PC-3 (cell line): ENCODE measurements around the gene PIEZO2. TPM values are rescaled to one million over a fixed set of nuclear protein-coding genes. Genes with fewer than 3 reads are reported as not detected.
"Not testable (repeated sequence)": the region's sequence is repeated elsewhere in the genome, so short reads cannot be mapped to it uniquely, and the experiment has no call there.

Experiments used
- ATAC-seq: fragments of 200-7000 bp; cut with Tn5 transposase; 2 replicates; pipeline ENCODE4 v1.9.1; 2020; ENCODE audit warnings: mild to moderate bottlenecking, moderate library complexity
- BruUV-seq: library from RNA; stranded (reverse); fragments of 400-500 nt; replicated peaks from 2 replicates; lab custom pipeline; 2021; lab: Mats Ljungman, UMichigan
- CTCF ChIA-PET: fragments of 300-600 bp; sonication (Branson Sonifier 250); formaldehyde crosslinking; loops from one replicate; lab custom pipeline; 2022; ENCODE audit warnings: antibody characterized with exemption; lab: Charles Lee
- POLR2A ChIA-PET: fragments of 300-600 bp; sonication (Branson Sonifier 250); formaldehyde crosslinking; loops from one replicate; lab custom pipeline; 2022; ENCODE audit warnings: antibody characterized with exemption; ENCODE audit not compliant: unreplicated experiment; lab: Charles Lee
- DNase-seq: peaks from one replicate; pipeline ENCODE4 v3.0.0-alpha.2; 2015
- H2AFZ ChIP-seq: fragments of 300-600 bp; sonication (generic); 2 replicates; pipeline ENCODE4 v1.6.0; 2016; ENCODE audit warnings: antibody characterized with exemption, low read length
- H3F3A ChIP-seq: fragments of 300-600 bp; sonication (generic); one replicate; pipeline ENCODE4 v1.6.0; 2017; ENCODE audit warnings: antibody characterized with exemption, low read length, control low read depth, mild to moderate bottlenecking; ENCODE audit not compliant: unreplicated experiment
- H3K27ac ChIP-seq: fragments of 300-600 bp; sonication (generic); 2 replicates; pipeline ENCODE4 v1.5.1; 2016; ENCODE audit warnings: mild to moderate bottlenecking, low read length
- H3K27me3 ChIP-seq: fragments of 300-600 bp; sonication (generic); 2 replicates; pipeline ENCODE4 v1.6.1; 2016; ENCODE audit warnings: low read length, mixed read lengths
- H3K36me3 ChIP-seq: fragments of 300-600 bp; sonication (generic); 2 replicates; pipeline ENCODE4 v1.6.1; 2016; ENCODE audit warnings: low read depth, mixed run types, low read length, mixed read lengths
- H3K4me1 ChIP-seq: fragments of 300-600 bp; sonication (generic); 2 replicates; pipeline ENCODE4 v1.5.1; 2016; ENCODE audit warnings: low read length; ENCODE audit not compliant: insufficient read depth
- H3K4me2 ChIP-seq: fragments of 300-600 bp; sonication (generic); 2 replicates; pipeline ENCODE4 v1.6.0; 2016; ENCODE audit warnings: low read length
- H3K4me3 ChIP-seq: fragments of 300-600 bp; sonication (generic); 2 replicates; pipeline ENCODE4 v1.5.1; 2016; ENCODE audit warnings: mild to moderate bottlenecking, low read length, mixed read lengths
- H3K79me2 ChIP-seq: fragments of 300-600 bp; sonication (generic); 2 replicates; pipeline ENCODE4 v1.6.1; 2017; ENCODE audit warnings: low read length, mixed read lengths
- H3K9ac ChIP-seq: fragments of 300-600 bp; sonication (generic); 2 replicates; pipeline ENCODE4 v1.6.0; 2016; ENCODE audit warnings: mild to moderate bottlenecking, low read length
- H3K9me2 ChIP-seq: fragments of 300-600 bp; sonication (generic); replicated peaks from 2 replicates; pipeline ENCODE4 v1.6.1; 2016; ENCODE audit warnings: mixed run types, low read length, mixed read lengths
- H3K9me3 ChIP-seq: fragments of 300-600 bp; sonication (generic); 2 replicates; pipeline ENCODE4 v1.6.1; 2016; ENCODE audit warnings: low read length, mixed read lengths
- H4K20me1 ChIP-seq: fragments of 300-600 bp; sonication (generic); 2 replicates; pipeline ENCODE4 v1.6.1; 2016; ENCODE audit warnings: low read length, mixed read lengths
- CTCF ChIP-seq: fragments of 300-600 bp; sonication (generic); conservative IDR thresholded peaks from 2 replicates; pipeline ENCODE4 v1.5.1; 2017; ENCODE audit warnings: antibody characterized with exemption, low read depth, mild to moderate bottlenecking, low read length
- EZH2 ChIP-seq: fragments of 300-600 bp; sonication (generic); IDR thresholded peaks from one replicate; pipeline ENCODE4 v1.6.1; 2017; ENCODE audit warnings: antibody characterized with exemption, mild to moderate bottlenecking, low read length; ENCODE audit not compliant: unreplicated experiment
- EZH2phosphoT487 ChIP-seq: fragments of 300-600 bp; sonication (generic); IDR thresholded peaks from 2 replicates; pipeline ENCODE4 v1.6.1; 2018; ENCODE audit warnings: mild to moderate bottlenecking, antibody characterized with exemption, low read length, borderline replicate concordance
- intact Hi-C: fragments of 100-400 bp; cut with micrococcal nuclease; formaldehyde crosslinking; loops from 2 replicates; pipeline ENCODE4 v1.9.0; 2023
- total RNA-seq: library from RNA; depleted of rRNA; stranded (reverse); fragments of >200 nt; gene quantifications from 2 replicates; pipeline ENCODE4 v1.2.3, GENCODE V29; 2014

Gene PIEZO2
- total RNA-seq, 1 experiment from 2014 or later, result not detected

DNA sequence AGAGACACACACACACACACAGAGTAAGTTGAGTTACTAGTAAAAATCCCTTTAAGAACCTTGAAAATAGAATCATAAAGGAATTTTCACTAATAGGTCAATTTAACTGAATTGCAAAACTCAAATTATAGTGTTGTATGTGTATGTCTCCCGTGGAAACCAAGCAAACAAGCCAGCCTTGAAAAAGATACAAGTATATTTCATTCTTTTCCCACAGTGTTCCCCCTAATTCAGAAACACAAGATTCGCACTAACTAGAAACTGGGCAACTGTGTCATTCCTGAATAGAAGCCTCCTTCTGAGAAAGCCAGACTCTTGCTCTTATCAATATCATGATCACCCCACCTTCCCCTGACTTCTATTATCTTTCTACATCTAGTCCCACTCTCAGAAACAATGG, 229.5 kb downstream of the PIEZO2 start:
- ChIA-PET CTCF (no interaction called here), POLR2A (no interaction called here)
- no peaks in the 10 kb centered on the region for H3K4me1 ChIP-seq
- DNase-seq (no peak), ATAC-seq (no peak)
- H3K36me3 ChIP-seq, result no peaks in the 10 kb centered on the region
- H3K9me3 ChIP-seq, result no peaks in the 10 kb centered on the region
- no peak overlapping the region for H3K4me3 ChIP-seq
- TF ChIP-seq CTCF (no peak), EZH2phosphoT487 (no peak), EZH2 (no peak)
- no TSS peak for BruUV-seq
- no peaks in the 10 kb centered on the region for H3K79me2 ChIP-seq
- no peaks in the 10 kb centered on the region for H4K20me1 ChIP-seq
- no peaks in the 10 kb centered on the region for H3F3A ChIP-seq
- H3K9ac ChIP-seq, result no peak overlapping the region
- H2AFZ ChIP-seq, result no peak overlapping the region
- no peaks in the 10 kb centered on the region for H3K9me2 ChIP-seq
- intact Hi-C loops, result no loop called here
- H3K4me2 ChIP-seq, result no peak overlapping the region
- H3K27ac ChIP-seq, result no peak overlapping the region
- H3K27me3 ChIP-seq, result peaks cover 75% of the 10 kb centered on the region

DNA sequence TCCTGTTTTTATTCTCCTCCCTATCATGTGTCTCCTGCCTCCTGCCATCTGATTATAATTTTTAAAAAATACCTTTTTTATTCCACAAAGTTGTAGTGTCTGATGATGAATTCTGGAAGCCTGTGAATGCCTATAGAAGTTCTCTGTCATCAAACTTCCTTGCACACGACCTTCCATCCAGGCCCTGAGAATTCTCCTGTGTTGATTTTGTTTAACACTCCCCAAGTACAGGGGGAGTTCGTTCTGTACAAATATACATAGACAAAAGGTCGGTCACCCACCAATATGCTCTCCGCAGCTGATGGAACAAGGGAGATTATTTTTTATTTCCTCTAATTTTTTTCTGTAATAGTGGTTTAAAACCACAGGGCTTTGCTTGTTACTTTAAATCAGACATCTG, 232.5 kb downstream of the PIEZO2 start:
- Histone ChIP-seq H4K20me1 (no peaks in the 10 kb centered on the region), H3K4me1 (no peaks in the 10 kb centered on the region), H3K27me3 (peaks cover 49% of the 10 kb centered on the region), H3K9me3 (no peaks in the 10 kb centered on the region), H3F3A (no peaks in the 10 kb centered on the region), H2AFZ (no peak overlapping the region), H3K9me2 (no peaks in the 10 kb centered on the region), H3K9ac (no peak overlapping the region), H3K4me3 (no peak overlapping the region), H3K79me2 (no peaks in the 10 kb centered on the region), H3K27ac (no peak overlapping the region), H3K36me3 (no peaks in the 10 kb centered on the region), H3K4me2 (no peak overlapping the region)
- intact Hi-C loops, result no loop called here
- CTCF ChIA-PET, result no interaction called here
- BruUV-seq, result no TSS peak
- TF ChIP-seq CTCF, result no peak
- no peak for TF ChIP-seq EZH2phosphoT487
- TF ChIP-seq EZH2, result no peak
- no peak for DNase-seq
- POLR2A ChIA-PET, result no interaction called here
- ATAC-seq, result no peak

GRCh38 chr18:10916387-10916786, 233.0 kb downstream of the PIEZO2 start:
- intact Hi-C loops, result no loop called here
- H2AFZ ChIP-seq, result no peak overlapping the region

GRCh38 chr18:10915748-10916147, 233.6 kb downstream of the PIEZO2 start:
- H4K20me1 ChIP-seq, H3F3A ChIP-seq, intact Hi-C loops, H3K4me1 ChIP-seq, CTCF ChIA-PET, DNase-seq, ATAC-seq, H3K9me3 ChIP-seq, H3K36me3 ChIP-seq, H3K27ac ChIP-seq, H3K4me2 ChIP-seq, H3K79me2 ChIP-seq, H2AFZ ChIP-seq, H3K9ac ChIP-seq, BruUV-seq, H3K9me2 ChIP-seq, POLR2A ChIA-PET, H3K4me3 ChIP-seq: not testable (repeated sequence)
- H3K27me3 ChIP-seq, result peaks cover 40% of the 10 kb centered on the region

More at GRCh38 chr18:10916387-10916786, 233.0 kb downstream of the PIEZO2 start:
- H3K9ac ChIP-seq, result no peak overlapping the region
- ChIA-PET CTCF (no interaction called here), POLR2A (no interaction called here)
- H3F3A ChIP-seq, result no peaks in the 10 kb centered on the region
- no peak overlapping the region for H3K27ac ChIP-seq
- H4K20me1 ChIP-seq, result no peaks in the 10 kb centered on the region
- no peak overlapping the region for H3K4me2 ChIP-seq
- BruUV-seq, result no TSS peak
- TF ChIP-seq CTCF (no peak), EZH2 (no peak), EZH2phosphoT487 (no peak)
- ATAC-seq, result no peak
- H3K9me3 ChIP-seq, result no peaks in the 10 kb centered on the region
- no peak for DNase-seq
- H3K27me3 ChIP-seq, result peaks cover 46% of the 10 kb centered on the region
- H3K4me1 ChIP-seq, result no peaks in the 10 kb centered on the region
- no peaks in the 10 kb centered on the region for H3K79me2 ChIP-seq
- H3K36me3 ChIP-seq, result no peaks in the 10 kb centered on the region
- no peaks in the 10 kb centered on the region for H3K9me2 ChIP-seq
- H3K4me3 ChIP-seq, result no peak overlapping the region
